GM18499 (cell line): ENCODE data around the gene RPL34.

Source experiments
- ATAC-seq: cut with Tn5 transposase; IDR thresholded peaks from one replicate; pipeline ENCODE4 v1.9.1; 2021; ENCODE audit warnings: moderate number of reproducible peaks; ENCODE audit not compliant: insufficient read depth, unreplicated experiment

Gene RPL34

GRCh38 chr4:108622828-108623227, 2.5 kb downstream of the RPL34 start:
- ATAC-seq = no peak

- ATAC-seq = no peak
These were observed 4.1 kb downstream of the RPL34 start for GRCh38 chr4:108624263-108625056.

DNA sequence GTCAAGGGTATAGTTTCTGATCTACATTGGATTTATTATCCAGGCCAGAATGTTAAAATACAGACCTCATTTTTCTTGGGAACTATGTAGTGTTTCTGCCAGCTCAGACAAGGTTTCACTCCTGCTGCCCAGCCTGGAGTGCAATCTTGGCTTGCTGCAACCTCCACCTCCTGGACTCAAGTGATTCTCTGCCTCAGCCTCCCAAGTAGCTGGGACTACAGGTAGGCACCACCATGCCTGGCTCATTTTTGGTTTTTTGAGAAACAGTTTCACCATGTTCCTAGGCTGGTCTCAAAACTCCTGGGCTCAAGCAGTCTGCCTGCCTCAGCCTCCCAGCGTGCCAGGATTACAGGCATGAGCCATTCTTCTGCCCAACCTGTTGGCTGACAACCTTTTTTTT, 5.7 kb downstream of the RPL34 start:
- ATAC-seq = no peak

GRCh38 chr4:108628411-108628810, 8.0 kb downstream of the RPL34 start:
- ATAC-seq = no peak

DNA sequence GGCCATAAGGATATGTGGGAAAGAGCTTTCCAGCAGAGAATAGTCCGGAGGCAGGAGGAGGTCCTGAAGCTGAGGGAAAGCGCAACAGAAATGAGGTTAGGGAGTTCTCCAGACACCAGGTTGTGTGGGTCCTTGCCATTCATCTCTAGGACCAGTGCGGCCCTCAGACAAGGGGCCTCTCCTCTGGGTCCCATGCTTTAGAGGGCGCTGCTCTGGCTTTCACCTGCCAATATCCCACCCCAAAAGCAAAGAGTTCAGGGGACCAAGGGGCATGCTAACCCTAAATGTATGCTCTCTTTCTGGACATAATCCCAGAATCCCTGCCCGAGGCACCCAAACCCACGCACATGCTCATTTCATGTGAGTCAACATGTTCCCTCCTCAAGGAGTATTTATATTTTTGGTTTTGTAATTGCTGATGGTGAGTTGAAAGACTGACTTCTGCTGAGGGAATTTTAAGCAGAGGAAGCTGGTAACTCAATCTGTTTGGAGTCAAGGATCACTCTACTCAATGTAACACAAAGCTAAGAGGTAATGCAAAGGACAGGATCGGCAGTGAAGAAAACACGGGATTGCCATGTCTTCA, 14.8 kb downstream of the RPL34 start:
- no peak for ATAC-seq

DNA sequence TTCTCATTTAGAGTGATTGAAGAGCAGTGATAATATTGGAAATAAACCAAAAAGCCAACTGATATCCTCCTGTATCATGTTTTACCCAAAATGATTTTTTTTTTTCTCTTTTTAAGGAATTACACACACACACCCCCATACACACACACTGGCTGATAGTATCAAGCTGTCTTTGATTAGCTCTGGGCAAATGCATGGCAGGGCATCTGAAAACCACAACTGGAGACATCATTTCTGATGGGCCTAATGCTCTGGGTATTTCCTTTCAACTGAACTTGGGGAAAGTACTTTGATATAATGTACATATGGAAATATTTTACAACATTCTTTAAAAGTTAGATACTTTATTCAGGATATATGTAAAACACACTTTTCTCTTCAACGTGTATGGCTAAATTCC, 15.9 kb downstream of the RPL34 start:
- no peak for ATAC-seq

- no peak for ATAC-seq
These were observed 17.5 kb downstream of the RPL34 start for GRCh38 chr4:108637856-108638255.

- no peak for ATAC-seq
These were observed 23.9 kb downstream of the RPL34 start for GRCh38 chr4:108644237-108644636.

DNA sequence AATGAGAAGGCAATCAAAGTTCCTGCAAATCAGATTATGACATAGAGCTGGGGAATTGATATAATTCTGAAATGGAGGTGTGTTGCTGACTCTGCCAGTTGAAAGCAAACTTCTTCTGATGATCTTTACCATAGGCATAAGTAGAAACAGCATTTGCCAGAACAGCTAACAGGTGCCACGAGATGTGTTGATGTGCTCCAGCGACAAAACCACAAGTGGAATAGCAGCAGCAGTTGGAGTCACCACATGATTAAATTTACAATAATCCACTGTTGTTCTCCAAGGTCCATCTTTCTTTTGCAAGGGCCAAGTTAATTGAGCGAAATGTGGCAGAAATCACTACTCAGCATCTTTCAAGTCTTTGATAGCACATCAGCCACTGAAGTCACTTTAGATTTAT, 26.3 kb downstream of the RPL34 start:
- ATAC-seq = no peak

- peak; percentile 14 for ATAC-seq
These were observed 29.5 kb downstream of the RPL34 start for GRCh38 chr4:108649863-108650211.

GRCh38 chr4:108650212-108651013, 30.0 kb downstream of the RPL34 start, which contains the start of gene OSTC:
Gene OSTC (plus strand): TSS chr4:108650599. CDS start chr4:108650656, 57 bp downstream.
- peak; percentile 91 for ATAC-seq

DNA sequence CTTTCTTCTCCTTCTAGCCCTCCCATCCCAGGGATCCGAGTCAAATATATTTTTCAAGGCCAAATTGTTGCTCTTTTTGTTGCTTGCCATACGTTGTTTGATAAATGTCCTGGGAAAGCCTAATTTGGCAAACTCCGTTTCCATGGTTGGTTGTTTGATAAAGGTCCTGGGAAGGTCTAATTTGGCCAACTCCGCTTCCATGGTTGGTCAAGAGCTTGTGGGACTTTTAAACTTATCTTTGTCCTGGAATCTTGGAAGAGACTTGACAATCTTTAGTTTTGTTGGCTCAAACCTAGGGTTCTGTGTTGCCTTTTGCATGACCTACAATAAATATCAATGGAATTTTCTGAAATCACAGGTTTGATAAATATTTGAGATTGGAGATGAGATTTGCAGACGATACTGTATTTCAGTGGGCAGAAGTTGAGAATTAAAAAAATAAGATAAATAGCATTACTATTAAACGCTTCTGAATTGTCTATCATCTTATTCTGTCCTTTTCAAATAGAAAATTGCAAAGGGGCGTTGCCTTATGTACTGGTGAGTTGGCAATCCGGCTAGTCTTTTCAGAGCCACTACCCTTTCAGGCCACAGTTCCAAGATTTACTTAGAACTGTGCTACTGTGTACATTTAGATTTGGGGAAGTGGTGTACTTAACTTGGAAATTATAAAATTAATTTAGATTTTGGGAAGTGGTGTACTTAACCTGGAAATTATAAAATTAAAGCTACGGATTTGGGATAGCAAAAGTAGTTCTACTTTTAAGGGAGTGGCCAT, 30.8 kb downstream of the RPL34 start:
- no peak for ATAC-seq

GRCh38 chr4:108662629-108663028, 42.3 kb downstream of the RPL34 start:
- ATAC-seq = no peak

DNA sequence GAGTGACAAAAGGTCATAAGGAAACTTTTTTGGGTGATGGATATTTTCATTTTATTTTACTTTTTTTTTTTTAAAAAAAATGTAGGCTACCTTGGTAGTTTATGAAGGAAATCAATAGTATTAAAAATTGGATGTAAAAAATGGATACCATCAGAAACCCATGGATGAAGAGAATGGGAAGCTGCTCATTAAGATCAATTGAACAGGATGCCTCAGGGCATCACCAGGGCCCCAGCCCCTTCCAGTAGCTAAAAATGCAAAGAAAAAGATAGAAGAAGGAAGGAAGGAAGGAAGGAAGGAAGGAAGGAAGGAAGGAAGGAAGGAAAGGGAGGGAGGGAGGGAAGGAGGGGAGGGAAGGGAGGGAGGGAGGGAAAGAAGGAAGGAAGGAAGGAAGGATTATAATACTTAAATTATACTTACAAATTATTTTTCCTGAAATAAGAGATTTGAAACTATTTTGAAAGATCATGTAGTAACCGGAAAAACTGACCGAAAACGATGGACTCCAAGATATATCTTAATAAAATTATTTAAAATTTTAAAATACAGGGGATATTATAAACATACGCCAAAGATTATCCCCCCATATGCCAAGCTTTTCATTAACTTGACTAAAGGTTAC, 54.1 kb downstream of the RPL34 start:
- ATAC-seq = no peak
